ENCODE results near the gene PCNX2.

GRCh38 chr1:233140499-233140898, 155.0 kb downstream of the PCNX2 start:
- TF ChIP-seq POLR2AphosphoS5 (IDR thresholded peaks at IDR 0.05; ENCODE audit: low read depth, low read length) (no peak), REST (IDR thresholded peaks at IDR 0.05; ENCODE audit: insufficient read depth in 1 of 2, low read depth in 2 of 2, low read length in 2 of 2) (no peak), SIN3A (IDR thresholded peaks at IDR 0.05; ENCODE audit: borderline replicate concordance, insufficient read depth, low read length) (no peak), TAF1 (IDR thresholded peaks at IDR 0.05; ENCODE audit: borderline replicate concordance, insufficient read depth, low read length) (no peak), FOXP2 (optimal IDR thresholded peaks at IDR 0.05; ENCODE audit: borderline replicate concordance, extremely low read depth, extremely low read length, insufficient read depth) (no peak)

Data from PFSK-1 (cell line).